ENCODE data around the gene CNTNAP4. TPM values are rescaled to one million over a fixed set of nuclear protein-coding genes. Genes with fewer than 3 reads are reported as not detected.

CNTNAP4 gene
- polyA plus RNA-seq, 1 of the 3 experiments (the other 2 are of a cell fraction): not detected

- ChIA-PET POLR2A (no interaction called here), CTCF (no interaction called here)
- 35% methylated on average over 2 of the region's 2 CpGs for WGBS (ENCODE audit: low lambda C conversion rate)
These were observed 39.7 kb upstream of the CNTNAP4 start for GRCh38 chr16:76237471-76237870.

GRCh38 chr16:76241755-76242154 is 35.4 kb upstream of the CNTNAP4 start:
- WGBS (ENCODE audit: low lambda C conversion rate): 32% methylated on average over 2 of the region's 2 CpGs
- no peak overlapping the region for H3K27ac ChIP-seq (ENCODE audit: low read depth in 2 of 2, low read length in 1 of 2)
- H4K20me1 ChIP-seq (ENCODE audit: insufficient read depth): no peaks in the 10 kb centered on the region
- TF ChIP-seq USF1 (IDR thresholded peaks at IDR 0.05; ENCODE audit: borderline replicate concordance, low read depth) (no peak), YY1 (IDR thresholded peaks at IDR 0.05; ENCODE audit: low read depth) (no peak), JUND (IDR thresholded peaks at IDR 0.05) (no peak), RAD21 (IDR thresholded peaks at IDR 0.05; ENCODE audit: low read length) (no peak), IRF3 (IDR thresholded peaks at IDR 0.05; ENCODE audit: low read depth, low read length) (no peak), GATA2 (CRISPR knock-in tag; IDR thresholded peaks at IDR 0.05) (no peak), SMC3 (IDR thresholded peaks at IDR 0.05; ENCODE audit: low read depth, low read length) (no peak), FOSL2 (IDR thresholded peaks at IDR 0.05; ENCODE audit: borderline replicate concordance, low read depth) (no peak), RXRA (IDR thresholded peaks at IDR 0.05; ENCODE audit: borderline replicate concordance, low read depth) (no peak), TCF12 (IDR thresholded peaks at IDR 0.05) (no peak), MEF2A (IDR thresholded peaks at IDR 0.05; ENCODE audit: borderline replicate concordance, low read depth) (no peak), POLR2AphosphoS5 (IDR thresholded peaks at IDR 0.05; ENCODE audit: low read depth, low read length) (no peak)
- no peaks in the 10 kb centered on the region for H3K27me3 ChIP-seq (ENCODE audit: insufficient read depth)
- no peak overlapping the region for H2AFZ ChIP-seq (ENCODE audit: low read depth)
- no peak for DNase-seq
- H3F3A ChIP-seq (replicated peaks; ENCODE audit: insufficient read depth): no peaks in the 10 kb centered on the region
- CTCF ChIA-PET: no interaction called here
- no peak overlapping the region for H3K4me2 ChIP-seq
- H3K4me3 ChIP-seq (ENCODE audit: low read depth in 2 of 2, low read length in 1 of 2): no peak overlapping the region
- no peaks in the 10 kb centered on the region for H3K9me3 ChIP-seq
- POLR2A ChIA-PET: no interaction called here
- H3K9me2 ChIP-seq: no peaks in the 10 kb centered on the region
- no peaks in the 10 kb centered on the region for H3K36me3 ChIP-seq (replicated peaks in 1 of 2; ENCODE audit: control insufficient read depth in 1 of 2, insufficient read depth in 2 of 2, low read length in 1 of 2)
- no peaks in the 10 kb centered on the region for H3K79me2 ChIP-seq (ENCODE audit: insufficient read depth)
- H3K9ac ChIP-seq: no peak overlapping the region
- no peaks in the 10 kb centered on the region for H3K4me1 ChIP-seq (ENCODE audit: control insufficient read depth in 1 of 2, insufficient read depth in 2 of 2, low read depth in 1 of 2, low read length in 1 of 2)

More at GRCh38 chr16:76237471-76237870, 39.7 kb upstream of the CNTNAP4 start:
- Histone ChIP-seq H3K9me2 (no peaks in the 10 kb centered on the region), H3K27me3 (ENCODE audit: insufficient read depth) (no peaks in the 10 kb centered on the region), H3K4me3 (ENCODE audit: low read depth in 2 of 2, low read length in 1 of 2) (no peak overlapping the region), H3K4me1 (ENCODE audit: control insufficient read depth in 1 of 2, insufficient read depth in 2 of 2, low read depth in 1 of 2, low read length in 1 of 2) (no peaks in the 10 kb centered on the region), H3K9ac (no peak overlapping the region), H3K36me3 (replicated peaks in 1 of 2; ENCODE audit: control insufficient read depth in 1 of 2, insufficient read depth in 2 of 2, low read length in 1 of 2) (no peaks in the 10 kb centered on the region), H3K4me2 (no peak overlapping the region), H4K20me1 (ENCODE audit: insufficient read depth) (no peaks in the 10 kb centered on the region), H3F3A (replicated peaks; ENCODE audit: insufficient read depth) (no peaks in the 10 kb centered on the region), H3K27ac (ENCODE audit: low read depth in 2 of 2, low read length in 1 of 2) (no peak overlapping the region), H3K79me2 (ENCODE audit: insufficient read depth) (no peaks in the 10 kb centered on the region), H3K9me3 (no peaks in the 10 kb centered on the region), H2AFZ (ENCODE audit: low read depth) (no peak overlapping the region)
- no peak for DNase-seq
- no peak for TF ChIP-seq FOXM1 (IDR thresholded peaks at IDR 0.05; ENCODE audit: low read depth)
- TF ChIP-seq RFX5 (IDR thresholded peaks at IDR 0.05; ENCODE audit: low read length): no peak
- no peak for TF ChIP-seq TCF12 (IDR thresholded peaks at IDR 0.05)
- TF ChIP-seq GATA2 (CRISPR knock-in tag; IDR thresholded peaks at IDR 0.05): no peak
- TF ChIP-seq POLR2AphosphoS5 (IDR thresholded peaks at IDR 0.05; ENCODE audit: low read depth, low read length): no peak

Measured in SK-N-SH (cell line).